HG03571 (cell line): ENCODE measurements around the gene SGMS1.
"Not testable (repeated sequence)": the region's sequence is repeated elsewhere in the genome, so short reads cannot be mapped to it uniquely, and the experiment has no call there.

Experiments
- ATAC-seq: cut with Tn5 transposase; IDR thresholded peaks from one replicate; pipeline ENCODE4 v1.9.1; 2021; ENCODE audit not compliant: unreplicated experiment

The SGMS1 gene

GRCh38 chr10:50384238-50384637 is 239.5 kb downstream of the SGMS1 start:
- ATAC-seq: no peak

- ATAC-seq: no peak
Observed at GRCh38 chr10:50382576-50383023, 241.2 kb downstream of the SGMS1 start.

- ATAC-seq: no peak
Observed at GRCh38 chr10:50381642-50382041, 242.1 kb downstream of the SGMS1 start.

GRCh38 chr10:50379616-50380015 is 244.1 kb downstream of the SGMS1 start:
- ATAC-seq: no peak

- no peak for ATAC-seq
Observed at GRCh38 chr10:50375745-50376144, 248.0 kb downstream of the SGMS1 start.

- no peak for ATAC-seq
Observed at GRCh38 chr10:50375051-50375452, 248.7 kb downstream of the SGMS1 start.

DNA sequence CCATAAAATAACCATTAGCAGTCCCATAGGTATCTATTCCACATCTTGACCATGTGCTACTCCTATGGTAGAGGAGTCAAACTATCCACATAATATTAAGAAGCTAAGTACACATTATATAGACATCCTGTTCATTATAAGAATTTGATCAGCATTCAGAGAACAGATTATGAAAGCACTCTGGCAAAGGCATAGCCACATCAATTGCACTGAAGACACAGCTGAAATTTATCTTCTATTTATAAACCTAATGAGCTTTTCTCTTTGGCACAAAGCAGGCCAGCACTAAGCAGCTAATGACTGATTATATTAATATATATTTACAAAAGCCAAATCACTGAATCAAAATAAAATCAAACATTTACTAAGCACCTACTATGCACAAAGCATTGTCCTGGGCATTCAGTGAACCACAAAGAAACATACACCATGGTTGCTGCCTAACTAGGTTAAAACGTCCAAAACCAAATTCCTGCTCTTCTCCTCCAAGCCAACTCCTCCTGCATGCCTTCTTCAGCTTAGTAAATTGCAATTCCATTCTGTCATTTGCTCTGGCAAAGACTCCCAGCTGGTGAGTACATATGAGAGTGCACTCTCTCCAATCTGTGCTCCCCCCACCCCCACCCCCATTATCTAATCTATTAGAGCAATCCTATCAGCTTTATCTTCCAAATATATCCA is 249.8 kb downstream of the SGMS1 start:
- ATAC-seq: no peak

DNA sequence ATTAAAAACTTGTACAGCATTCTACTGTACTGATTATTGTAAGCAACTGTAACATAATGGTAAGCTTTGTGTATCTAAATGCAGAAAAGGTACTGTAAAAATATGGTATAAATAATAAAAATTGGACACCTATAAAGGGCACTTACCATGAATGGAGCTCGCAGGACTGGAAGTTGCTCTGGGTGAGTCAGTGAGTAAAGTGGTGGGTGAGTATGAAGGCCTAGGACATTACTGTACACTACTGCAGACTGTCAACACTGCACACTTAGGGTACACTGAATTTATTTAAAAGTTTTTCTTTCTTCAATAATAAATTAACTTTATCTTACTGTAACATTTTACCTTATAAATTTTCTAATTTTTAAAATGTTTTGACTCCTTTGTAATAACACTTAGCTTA is 253.8 kb downstream of the SGMS1 start:
- no peak for ATAC-seq

DNA sequence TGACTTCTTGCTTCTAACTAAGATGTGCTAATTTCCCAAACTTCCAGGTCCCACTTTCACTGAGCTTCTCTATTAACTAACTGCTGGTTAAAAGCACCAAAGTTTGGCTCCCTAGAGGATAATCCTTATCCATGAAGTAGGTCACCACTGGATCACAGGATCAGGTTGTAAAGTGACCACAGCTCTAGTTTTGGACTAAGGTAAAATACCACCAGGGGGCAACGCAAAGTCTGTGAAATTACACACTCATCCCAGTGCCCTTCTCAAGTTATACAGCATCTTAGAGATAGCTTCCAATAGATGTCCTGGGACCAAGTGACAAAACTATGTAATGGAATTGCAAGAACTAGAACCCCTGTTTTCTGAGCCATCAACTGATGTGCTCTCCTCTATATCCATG is 256.0 kb downstream of the SGMS1 start:
- ATAC-seq: no peak

GRCh38 chr10:50366421-50366820 is 257.3 kb downstream of the SGMS1 start:
- not testable (repeated sequence) for ATAC-seq

GRCh38 chr10:50364730-50365129 is 259.0 kb downstream of the SGMS1 start:
- ATAC-seq: not testable (repeated sequence)

DNA sequence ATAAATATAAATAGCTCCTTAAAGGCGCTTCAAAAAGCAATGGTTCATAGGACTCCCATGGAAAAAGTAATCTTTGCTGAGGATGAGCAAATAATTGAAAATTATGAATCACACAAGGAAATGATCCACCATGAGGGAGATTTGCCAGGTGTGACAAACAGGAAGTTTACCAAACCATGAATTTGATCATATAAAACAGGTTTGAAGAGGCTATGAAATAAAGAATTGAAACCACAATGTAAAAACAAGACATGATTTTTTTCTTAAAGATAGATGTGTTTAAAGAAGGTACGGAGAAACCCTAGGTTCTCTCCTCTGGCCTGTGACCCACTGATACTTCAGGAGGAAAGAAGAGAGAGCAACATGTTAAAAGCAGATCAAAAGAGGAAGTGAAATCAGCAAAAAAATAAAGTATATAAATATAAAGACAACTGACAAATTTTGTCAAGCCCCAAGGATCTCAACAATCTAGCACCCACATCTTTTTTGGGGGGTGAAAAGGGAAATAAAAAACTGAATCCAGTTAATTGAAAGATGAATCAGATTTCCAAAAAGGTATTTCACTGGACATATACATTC is 261.1 kb downstream of the SGMS1 start:
- peak; percentile 82 for ATAC-seq

- ATAC-seq: no peak
Observed at GRCh38 chr10:50361946-50362345, 261.8 kb downstream of the SGMS1 start.

DNA sequence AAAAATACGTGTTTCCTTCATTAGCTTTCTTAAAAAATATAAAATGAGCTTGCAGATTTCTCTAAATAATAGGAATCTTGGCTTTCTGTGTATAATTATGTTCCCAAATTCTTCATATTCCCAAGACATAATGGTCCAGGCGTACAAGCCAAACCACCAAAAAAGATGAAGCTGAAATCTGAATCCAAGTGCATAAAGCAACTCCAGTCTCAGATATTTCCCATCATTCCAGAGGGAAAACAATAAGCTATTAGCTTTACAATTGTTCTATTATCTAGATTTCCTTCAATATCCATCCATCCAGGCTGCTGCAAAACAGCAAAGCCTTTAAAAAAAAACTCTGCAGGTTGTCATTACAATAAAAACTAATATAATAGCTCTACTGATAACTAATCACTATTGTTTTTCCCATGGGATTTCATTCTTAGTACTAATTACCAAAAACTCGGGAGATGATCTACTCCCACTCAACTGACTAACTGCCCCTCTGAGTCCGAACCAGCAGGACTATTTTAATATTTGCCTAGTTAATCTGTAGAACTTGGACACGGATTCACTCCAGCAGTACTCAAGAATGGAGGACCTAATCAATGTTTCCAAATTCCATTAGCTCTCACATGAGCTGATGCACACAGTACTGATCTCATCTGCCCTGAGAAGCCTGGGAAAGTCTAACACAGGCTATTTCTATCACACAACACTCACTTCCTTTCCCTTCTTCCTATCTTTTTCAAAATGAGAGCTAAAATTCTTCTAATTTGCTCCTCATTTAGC is 263.5 kb downstream of the SGMS1 start:
- ATAC-seq: no peak

DNA sequence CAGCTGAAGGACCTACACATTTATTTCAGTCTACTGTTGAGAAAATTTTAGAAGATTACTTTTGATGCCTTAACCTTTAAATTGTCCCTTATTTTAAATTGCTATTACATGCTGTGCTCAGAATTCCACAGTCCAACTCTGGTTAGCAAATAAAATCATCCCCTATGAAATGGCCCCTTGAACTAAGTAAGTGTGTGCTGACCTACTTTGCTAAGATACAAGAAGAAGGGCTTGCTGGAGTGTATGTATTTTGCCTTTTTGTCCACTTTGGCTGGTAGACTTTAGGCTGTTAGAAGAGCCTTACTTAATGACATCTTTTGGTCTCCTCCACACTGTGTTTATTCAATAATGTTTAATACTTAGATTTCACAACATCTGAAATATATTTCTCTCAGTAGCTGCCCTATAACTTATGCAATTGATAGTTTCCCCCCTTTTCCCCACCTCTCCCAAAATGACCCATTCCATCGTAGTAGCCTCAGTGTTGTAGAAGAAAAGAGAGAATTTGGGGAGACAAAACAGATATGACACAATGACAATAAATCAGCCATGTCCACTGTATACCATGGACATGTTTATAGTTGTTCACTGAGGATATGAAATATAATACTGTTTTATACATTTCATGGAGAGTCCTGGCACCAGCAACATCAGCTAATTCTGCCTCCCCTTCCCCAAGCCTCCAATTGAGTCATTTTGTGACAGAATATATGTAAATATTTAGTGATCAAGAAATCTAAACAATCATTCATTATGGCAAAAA is 264.6 kb downstream of the SGMS1 start:
- no peak for ATAC-seq

- ATAC-seq: no peak
Observed at GRCh38 chr10:50358411-50358810, 265.3 kb downstream of the SGMS1 start.

DNA sequence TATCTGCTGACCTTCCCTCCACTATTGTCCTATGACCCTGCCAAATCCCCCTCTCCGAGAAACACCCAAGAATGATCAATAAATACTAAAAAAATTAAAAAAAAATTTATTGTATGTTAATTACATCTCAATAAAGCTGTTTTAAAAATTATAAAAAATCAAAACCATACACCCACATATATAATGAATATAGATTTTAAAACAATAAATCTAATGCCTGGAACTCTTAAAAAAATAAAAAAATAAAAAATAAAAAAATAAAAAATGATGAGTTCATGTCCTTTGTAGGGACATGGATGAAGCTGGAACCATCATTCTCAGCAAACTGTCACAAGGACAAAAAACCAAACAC is 267.3 kb downstream of the SGMS1 start:
- ATAC-seq: not testable (repeated sequence)

DNA sequence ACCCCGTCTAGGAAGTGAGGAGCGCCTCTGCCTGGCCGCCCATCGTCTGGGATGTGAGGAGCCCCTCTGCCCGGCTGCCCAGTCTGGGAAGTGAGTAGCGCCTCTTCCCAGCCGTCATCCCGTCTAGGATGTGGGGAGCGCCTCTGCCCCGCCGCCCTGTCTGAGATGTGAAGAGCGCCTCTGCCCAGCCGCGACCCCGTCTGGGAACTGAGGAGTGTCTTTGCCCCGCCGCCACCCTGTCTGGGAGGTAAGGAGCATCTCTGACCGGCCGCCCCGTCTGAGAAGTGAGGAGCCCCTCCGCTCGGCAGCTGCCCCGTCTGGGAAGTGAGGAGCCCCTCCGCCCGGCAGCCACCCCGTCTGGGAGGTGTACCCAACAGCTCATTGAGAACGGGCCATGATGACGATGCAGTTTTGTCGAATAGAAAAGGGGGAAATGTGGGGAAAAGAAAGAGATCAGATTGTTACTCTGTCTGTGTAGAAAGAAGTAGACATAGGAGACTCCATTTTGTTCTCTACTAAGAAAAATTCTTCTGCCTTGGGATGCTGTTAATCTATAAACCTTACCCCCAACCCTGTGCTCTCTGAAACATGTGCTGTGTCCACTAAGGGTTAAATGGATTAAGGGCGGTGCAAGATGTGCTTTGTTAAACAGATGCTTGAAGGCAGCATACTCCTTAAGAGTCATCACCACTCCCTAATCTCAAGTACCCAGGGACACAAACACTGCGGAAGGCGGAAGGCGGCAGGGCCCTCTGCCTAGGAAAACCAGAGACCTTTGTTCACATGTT is 267.9 kb downstream of the SGMS1 start:
- ATAC-seq: not testable (repeated sequence)

DNA sequence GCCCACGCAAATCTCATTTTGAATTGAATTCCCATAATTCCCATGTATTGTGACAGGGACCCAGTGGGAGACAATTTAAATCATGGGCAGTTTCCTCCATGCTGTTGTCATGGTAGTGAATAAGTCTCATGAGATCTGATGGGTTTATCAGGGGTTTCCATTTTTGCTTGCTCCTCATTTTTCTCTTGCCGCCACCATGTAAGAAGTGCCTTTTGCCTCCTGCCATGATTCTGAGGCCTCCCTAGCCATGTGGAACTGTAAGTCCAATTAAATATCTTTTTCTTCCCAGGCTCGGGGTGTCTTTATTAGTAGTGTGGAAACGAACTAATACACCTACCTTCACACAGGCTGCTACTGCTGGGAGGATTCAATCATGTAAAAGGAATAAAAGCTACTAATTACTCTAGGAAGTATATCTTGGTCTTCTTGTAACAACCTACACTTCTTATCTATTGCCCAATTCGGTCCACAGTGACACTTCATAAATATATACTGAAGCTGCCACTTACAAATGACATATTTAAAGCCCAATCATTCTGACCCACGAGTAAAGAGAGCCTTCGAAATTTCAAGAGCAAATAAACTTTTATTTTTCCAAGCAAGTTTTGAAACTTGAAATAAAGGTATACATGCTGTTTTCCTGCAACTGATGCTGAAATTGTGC is 272.1 kb downstream of the SGMS1 start:
- ATAC-seq: no peak

- no peak for ATAC-seq
Observed at GRCh38 chr10:50350366-50350765, 273.4 kb downstream of the SGMS1 start.
